SH-SY5Y (cell line): ENCODE data around the gene NUP58.
A peak's percentile ranks its signal among the peaks of the same experiment; 100 is the strongest.

Experiments
- GATA2 ChIP-seq: IDR thresholded peaks from 2 replicates; pipeline ENCODE4 v1.6.1; 2011; ENCODE audit warnings: mild to moderate bottlenecking, low read depth, low read length
- GATA3 ChIP-seq: IDR thresholded peaks from 2 replicates; pipeline ENCODE4 v1.6.1; 2011; ENCODE audit warnings: low read depth, mild to moderate bottlenecking, low read length, moderate library complexity

The NUP58 gene

GRCh38 chr13:25345576-25345975, 44.2 kb downstream of the NUP58 start:
- no peak for TF ChIP-seq GATA2
- no peak for TF ChIP-seq GATA3

- no peak for TF ChIP-seq GATA3
- TF ChIP-seq GATA2: no peak
Measured at GRCh38 chr13:25347151-25347550, 45.7 kb downstream of the NUP58 start.

- TF ChIP-seq GATA2: no peak
- TF ChIP-seq GATA3: no peak
Measured at GRCh38 chr13:25351404-25351803, 50.0 kb downstream of the NUP58 start.

- TF ChIP-seq GATA3 (peak; percentile 78), GATA2 (peak; percentile 94)
Measured at GRCh38 chr13:25352230-25352629, 50.8 kb downstream of the NUP58 start.

- no peak for TF ChIP-seq GATA2
- TF ChIP-seq GATA3: no peak
Measured at GRCh38 chr13:25352806-25353205, 51.4 kb downstream of the NUP58 start.

GRCh38 chr13:25353344-25353743, 51.9 kb downstream of the NUP58 start:
- TF ChIP-seq GATA2 (no peak), GATA3 (no peak)

GRCh38 chr13:25354377-25354776, 53.0 kb downstream of the NUP58 start:
- no peak for TF ChIP-seq GATA3
- no peak for TF ChIP-seq GATA2

- TF ChIP-seq GATA2: no peak
- no peak for TF ChIP-seq GATA3
Measured at GRCh38 chr13:25365720-25366235, 64.4 kb downstream of the NUP58 start.

GRCh38 chr13:25371158-25371874, 69.9 kb downstream of the NUP58 start:
- TF ChIP-seq GATA3 (no peak), GATA2 (no peak)

GRCh38 chr13:25371875-25372283, 70.5 kb downstream of the NUP58 start, which contains the start of gene ATP8A2:
Gene ATP8A2, plus strand, starts transcription at chr13:25371974. Its CDS starts 239 bp downstream, at chr13:25372213.
- no peak for TF ChIP-seq GATA2
- TF ChIP-seq GATA3: no peak

- no peak for TF ChIP-seq GATA3
- TF ChIP-seq GATA2: no peak
Measured at GRCh38 chr13:25372284-25373081, 71.1 kb downstream of the NUP58 start.

GRCh38 chr13:25375727-25376358, 74.4 kb downstream of the NUP58 start:
- no peak for TF ChIP-seq GATA3
- no peak for TF ChIP-seq GATA2

- TF ChIP-seq GATA2 (no peak), GATA3 (no peak)
Measured at GRCh38 chr13:25377244-25377962, 76.0 kb downstream of the NUP58 start.

- TF ChIP-seq GATA3: no peak
- TF ChIP-seq GATA2: no peak
Measured at GRCh38 chr13:25378528-25378927, 77.1 kb downstream of the NUP58 start.

GRCh38 chr13:25379011-25379410, 77.6 kb downstream of the NUP58 start:
- TF ChIP-seq GATA3 (no peak), GATA2 (no peak)
